SHP77 treated with DMSO at 0.1 percent for 48 hours (cell line): ENCODE measurements around the gene KCNRG.
A peak's percentile ranks its signal among the peaks of the same experiment; 100 is the strongest.
"Not testable (repeated sequence)": the region's sequence is repeated elsewhere in the genome, so short reads cannot be mapped to it uniquely, and the experiment has no call there.

Experiments
- DNase-seq: peaks from one replicate; lab custom pipeline; 2025; lab: John Stamatoyannopoulos, UW

KCNRG gene, protein sequence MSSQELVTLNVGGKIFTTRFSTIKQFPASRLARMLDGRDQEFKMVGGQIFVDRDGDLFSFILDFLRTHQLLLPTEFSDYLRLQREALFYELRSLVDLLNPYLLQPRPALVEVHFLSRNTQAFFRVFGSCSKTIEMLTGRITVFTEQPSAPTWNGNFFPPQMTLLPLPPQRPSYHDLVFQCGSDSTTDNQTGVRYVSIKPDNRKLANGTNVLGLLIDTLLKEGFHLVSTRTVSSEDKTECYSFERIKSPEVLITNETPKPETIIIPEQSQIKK

GRCh38 chr13:50015258-50015657 lies at the start of gene KCNRG:
Gene KCNRG (plus strand): TSS chr13:50015444. CDS start chr13:50015494, 50 bp downstream.
- DNase-seq, result no peak

DNA sequence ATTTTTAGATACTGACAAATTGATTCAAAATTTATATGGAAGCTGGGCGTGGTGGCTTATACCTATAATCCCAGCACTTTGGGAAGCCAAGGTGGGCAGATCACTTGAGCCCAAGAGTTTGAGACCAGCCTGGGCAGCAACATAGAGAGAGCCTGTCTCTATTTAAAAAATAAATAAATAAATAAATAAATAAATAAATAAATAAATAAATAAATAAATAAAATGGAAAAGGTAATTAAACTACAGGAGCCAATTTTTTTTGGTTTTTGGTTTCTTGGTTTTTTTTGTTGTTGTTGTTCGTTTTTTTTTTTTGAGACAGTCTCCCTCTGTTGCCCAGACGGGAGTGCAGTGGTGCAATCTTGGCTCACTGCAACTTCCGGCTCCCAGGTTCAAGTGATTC lies 47.8 kb upstream of the KCNRG start:
- DNase-seq, result no peak

DNA sequence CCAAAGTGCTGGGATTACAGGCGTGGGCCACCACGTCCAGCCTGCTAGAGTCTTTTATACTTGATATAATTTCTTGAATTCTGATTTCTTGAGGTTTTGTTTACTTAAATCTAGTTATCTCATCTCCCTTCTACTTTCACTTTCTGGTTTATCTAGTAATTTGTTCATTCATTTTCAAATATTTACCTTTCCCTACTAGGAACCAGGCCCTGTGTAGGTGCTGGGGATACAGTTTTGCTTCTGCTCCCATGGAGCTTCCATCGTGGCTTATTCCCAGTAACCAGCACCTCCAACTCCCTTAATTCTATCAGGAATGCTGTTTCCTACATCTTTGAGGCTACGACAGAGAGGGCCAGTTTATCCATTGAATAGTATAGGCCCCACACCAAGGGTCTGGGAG lies 42.5 kb upstream of the KCNRG start:
- no peak for DNase-seq

DNA sequence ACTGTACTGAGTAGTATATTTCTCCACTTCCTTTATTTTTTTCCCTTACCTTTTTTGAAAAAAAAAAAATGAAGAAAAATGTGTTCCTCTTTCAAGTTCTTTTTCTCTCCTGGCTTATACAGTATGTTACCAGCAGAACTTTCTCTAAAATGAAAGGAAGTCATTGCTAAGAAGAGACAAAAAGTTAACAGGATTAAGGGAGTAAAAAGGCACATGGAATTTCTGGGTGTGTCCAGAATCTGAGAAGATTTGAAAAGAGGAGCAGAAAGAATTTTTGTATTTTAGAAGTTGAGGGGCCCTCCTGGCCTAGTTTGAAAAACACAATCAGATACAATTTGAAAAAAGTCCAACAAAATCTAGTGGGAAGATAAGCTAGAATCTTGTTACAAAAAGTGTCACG lies 39.4 kb upstream of the KCNRG start:
- DNase-seq, result no peak

- peak; percentile 20 for DNase-seq
Measured at GRCh38 chr13:49976314-49977258, 38.7 kb upstream of the KCNRG start.

DNA sequence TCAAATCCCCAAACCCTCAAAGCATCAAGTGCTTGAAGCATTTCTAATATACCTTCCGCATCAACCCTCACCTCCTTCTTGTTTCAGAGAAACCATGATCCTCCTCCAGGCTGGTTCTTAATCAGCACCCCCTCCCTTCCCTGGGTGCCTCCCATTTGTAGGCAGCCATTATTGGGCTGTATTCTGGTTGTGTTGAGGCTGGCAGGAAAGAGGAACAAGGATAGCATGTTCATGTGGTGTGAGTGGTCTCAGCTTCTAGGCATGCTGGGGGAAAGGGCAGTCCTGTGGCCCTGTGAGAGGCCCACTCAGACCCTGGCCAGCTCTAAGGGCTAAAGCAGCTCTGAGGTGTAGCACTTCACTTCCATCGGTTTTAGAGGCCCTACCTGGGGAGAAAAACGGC lies 37.3 kb upstream of the KCNRG start:
- DNase-seq, result no peak

- no peak for DNase-seq
Measured at GRCh38 chr13:49980266-49980665, 35.0 kb upstream of the KCNRG start.

DNA sequence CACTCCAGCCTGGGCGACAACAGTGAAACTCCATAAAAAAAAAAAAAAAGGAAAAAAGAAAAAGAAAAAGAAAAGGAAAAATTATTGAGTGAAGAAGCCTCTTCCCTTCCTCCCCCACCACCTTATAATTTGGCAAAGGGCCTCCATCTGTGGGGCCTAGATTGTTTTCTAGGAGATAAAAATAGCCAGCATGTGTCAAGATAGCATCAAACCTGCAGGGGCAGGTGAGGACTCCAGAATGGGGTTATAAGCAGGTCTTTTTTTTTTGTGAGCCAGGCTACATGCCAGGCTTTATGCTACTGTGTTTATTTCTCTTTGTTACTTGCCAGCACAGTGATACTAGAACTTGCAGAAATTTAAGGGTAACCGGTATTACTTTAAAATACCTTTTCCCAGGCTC lies 30.1 kb upstream of the KCNRG start:
- DNase-seq, result no peak

DNA sequence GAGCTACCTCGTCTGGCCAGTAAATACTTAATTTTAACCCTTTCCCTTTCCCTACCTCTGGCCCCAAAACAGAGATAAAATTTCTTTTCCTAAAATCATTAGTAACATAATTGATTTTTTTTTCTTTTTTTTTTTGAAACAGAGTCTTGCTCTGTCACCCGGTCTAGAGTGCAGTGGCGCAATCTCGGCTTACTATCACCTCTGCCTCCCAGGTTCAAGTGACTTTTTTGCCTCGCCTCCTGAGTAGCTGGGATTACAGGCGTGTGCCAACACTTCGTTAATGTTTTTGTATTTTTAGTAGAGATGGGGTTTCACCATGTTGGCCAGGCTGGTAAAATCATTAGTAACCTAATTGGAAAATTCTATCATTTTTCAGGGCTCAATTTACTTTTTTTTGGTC lies 28.8 kb upstream of the KCNRG start:
- DNase-seq, result no peak

DNA sequence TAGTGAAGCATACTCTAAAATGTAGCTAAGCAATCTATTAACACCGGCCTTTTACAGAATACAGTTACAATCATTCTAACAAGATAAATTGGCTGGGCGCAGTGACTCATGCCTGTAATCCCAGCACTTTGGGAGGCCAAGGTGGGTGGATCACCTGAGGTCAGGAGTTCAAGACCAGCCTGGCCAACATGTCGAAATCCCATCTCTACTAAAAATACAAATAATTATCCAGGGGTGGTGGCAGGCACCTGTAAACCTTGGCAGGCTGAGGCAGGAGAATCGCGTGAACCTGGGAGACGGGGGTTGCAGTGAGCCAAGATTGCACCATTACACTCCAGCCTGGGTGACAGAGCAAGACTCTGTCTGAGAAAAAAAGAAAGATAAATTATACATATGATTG lies 24.6 kb upstream of the KCNRG start:
- DNase-seq, result not testable (repeated sequence)

- no peak for DNase-seq
Measured at GRCh38 chr13:49993111-49993510, 22.1 kb upstream of the KCNRG start.

- no peak for DNase-seq
Measured at GRCh38 chr13:49993666-49994065, 21.6 kb upstream of the KCNRG start.

DNA sequence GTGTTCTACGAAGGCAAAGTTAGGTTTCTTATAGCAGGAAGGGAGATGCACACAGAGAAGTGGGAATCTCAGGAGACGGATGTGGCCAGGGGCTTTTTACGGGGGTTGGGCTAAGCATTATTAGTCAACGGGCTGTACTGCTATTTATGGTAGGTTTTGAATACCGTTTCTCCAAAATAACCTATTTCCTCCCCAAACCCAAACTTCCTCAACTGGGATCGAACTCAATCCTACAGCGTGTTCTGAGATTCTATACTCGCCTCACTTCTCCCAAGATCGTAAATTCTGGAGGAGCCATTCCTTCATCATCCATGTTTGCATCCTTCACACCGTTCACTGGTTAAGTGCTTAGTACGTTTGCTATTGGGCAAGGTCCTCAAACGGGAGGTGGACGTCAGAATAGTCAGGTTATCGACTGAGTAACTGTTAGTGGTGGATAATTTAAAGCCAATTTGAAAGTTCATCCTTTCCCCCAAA lies 19.6 kb upstream of the KCNRG start:
- no peak for DNase-seq

GRCh38 chr13:49996161-49996915 lies 18.9 kb upstream of the KCNRG start:
- peak; percentile 53 for DNase-seq

GRCh38 chr13:49996951-49997895 lies 18.0 kb upstream of the KCNRG start, which contains the start of gene TRIM13:
Gene TRIM13 (plus strand): TSS chr13:49997042. CDS start chr13:50011941, 14,899 bp downstream.
- peak; percentile 53 for DNase-seq

- no peak for DNase-seq
Measured at GRCh38 chr13:49997955-49998354, 17.3 kb upstream of the KCNRG start.

- DNase-seq, result no peak
Measured at GRCh38 chr13:49998714-49999624, 16.3 kb upstream of the KCNRG start.

GRCh38 chr13:50001287-50001686 lies 14.0 kb upstream of the KCNRG start:
- no peak for DNase-seq

DNA sequence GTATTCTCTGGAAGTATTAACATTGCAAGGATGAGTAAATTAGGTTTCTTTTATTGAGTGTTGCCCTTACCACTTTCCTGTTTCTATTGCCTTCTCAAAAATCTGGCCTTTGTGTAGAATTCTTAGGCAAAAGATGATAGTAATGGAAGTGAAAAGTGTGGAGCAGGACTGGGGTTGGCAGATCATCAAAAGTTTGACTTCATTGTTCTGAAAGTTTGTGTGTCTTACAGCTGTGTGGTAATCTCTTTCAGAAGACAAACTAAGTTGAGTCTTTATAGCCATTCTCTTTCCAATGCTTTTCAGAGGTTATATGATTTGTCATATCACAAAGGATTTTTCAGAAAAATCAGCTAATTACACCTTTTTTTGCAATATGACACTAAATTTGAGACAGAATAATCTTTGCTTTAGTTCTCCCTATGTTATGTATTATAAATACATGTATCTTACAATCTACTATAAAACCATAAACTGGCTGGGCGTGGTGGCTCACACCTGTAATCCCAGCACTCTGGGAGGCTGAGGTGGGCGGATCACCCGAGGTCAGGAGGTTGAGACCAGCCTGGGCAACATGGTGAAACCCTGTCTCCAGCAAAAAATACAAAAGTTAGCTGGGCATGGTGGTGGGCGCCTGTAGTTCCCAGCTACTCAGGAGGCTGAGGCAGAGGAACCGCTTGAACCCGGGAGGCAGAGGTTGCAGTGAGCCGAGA lies 8.7 kb upstream of the KCNRG start:
- no peak for DNase-seq
